K562 (cell line): ENCODE data around the gene DIS3L. TPM values are rescaled to one million over a fixed set of nuclear protein-coding genes. Genes with fewer than 3 reads are reported as not detected.

Experiments
- GMEB1 ChIP-seq: fragments of 250-450 bp; sonication (Bioruptor Pico); IDR thresholded peaks from 2 replicates; pipeline ENCODE4 v1.4.0; 2020; ENCODE audit warnings: mild to moderate bottlenecking
- GTF2F1 ChIP-seq: IDR thresholded peaks from 2 replicates; pipeline ENCODE4 v1.6.1; 2011; ENCODE audit warnings: low read depth, low read length, improper control_type of control experiment
- PHB ChIP-seq: fragments of 250-450 bp; sonication (Bioruptor Pico); IDR thresholded peaks from 2 replicates; pipeline ENCODE4 v1.5.0; 2021
- PHF20 ChIP-seq: fragments of 450-650 bp; IDR thresholded peaks from 2 replicates; pipeline ENCODE4 v1.6.1; 2018; ENCODE audit not compliant: partially characterized antibody
- POLR2G ChIP-seq: fragments of 200-400 bp; formaldehyde crosslinking; IDR thresholded peaks from 2 replicates; pipeline ENCODE4 v1.6.1; 2017; ENCODE audit warnings: low read depth, mild to moderate bottlenecking, antibody characterized with exemption, low read length, moderate library complexity
- POLR3A ChIP-seq: IDR thresholded peaks from 2 replicates; pipeline ENCODE4 v1.6.1; 2011; ENCODE audit warnings: borderline replicate concordance, mild to moderate bottlenecking, moderate library complexity; ENCODE audit not compliant: insufficient read length, insufficient read depth; ENCODE audit errors: extremely low read depth
- STAT5A ChIP-seq: IDR thresholded peaks from 2 replicates; pipeline ENCODE4 v1.6.1; 2012; ENCODE audit warnings: low read length, inconsistent platforms, borderline replicate concordance
- ZNF165 ChIP-seq: fragments of 250-450 bp; sonication (Bioruptor Pico); IDR thresholded peaks from 2 replicates; pipeline ENCODE4 v1.4.0; 2020; ENCODE audit warnings: borderline replicate concordance
- ZNF197 ChIP-seq: fragments of 200-800 bp; sonication (Bioruptor generic); IDR thresholded peaks from 2 replicates; pipeline ENCODE4 v1.6.1; 2016; ENCODE audit warnings: low read depth, missing genetic modification characterization, missing compliant biosample characterization
- ZNF318 ChIP-seq, 2 experiments: fragments of 450-650 bp; IDR thresholded peaks; 2 replicates each; pipeline ENCODE4 v1.6.1; 2016; ENCODE audit warnings: mild to moderate bottlenecking in 2 of 2, borderline replicate concordance in 1 of 2, low read depth in 1 of 2, moderate library complexity in 1 of 2
- ZNF764 ChIP-seq: fragments of 250-450 bp; sonication (Bioruptor Pico); IDR thresholded peaks from 2 replicates; pipeline ENCODE4 v1.4.0; 2020; ENCODE audit warnings: low read depth, mild to moderate bottlenecking, moderate library complexity
- polyA plus RNA-seq, 8 experiments: library from polyadenylated mRNA; depleted of rRNA in 4 of 8; stranded (reverse) in 5 of 8; unstranded in 3 of 8; fragments of >200 nt; fragmentation: Nextera tagmentation in 2 of 8; fragmentation: Illumina TruSeq in 1 of 8; extraction: Ambion mirVana in 2 of 8; extraction: Trizol in 1 of 8; gene quantifications; 2 replicates each; pipeline versions ENCODE4 v1.2.1 to v1.2.3, GENCODE V29; 2011 to 2014; ENCODE audit warnings: inconsistent platforms in 1 of 8, missing spikeins in 1 of 8
- total RNA-seq, 7 experiments: library from RNA; depleted of rRNA in 6 of 7; stranded (reverse); fragments of >200 nt in 6 of 7; fragmentation: Illumina TruSeq in 2 of 7; extraction: Trizol in 2 of 7; gene quantifications; 2 replicates each; pipeline versions ENCODE4 v1.2.1 to v1.2.3, GENCODE V29; 2011 to 2021; ENCODE audit warnings: low replicate concordance in 1 of 7
- TF ChIP-seq, protein P1 (sequence below): sonication (generic); formaldehyde crosslinking; IDR thresholded peaks from 2 replicates; pipeline ENCODE4 v1.8.1; 2023; ENCODE audit warnings: mild to moderate bottlenecking, missing genetic modification reagents

DIS3L gene
- total and polyA plus RNA-seq, 9 of the 15 experiments (the other 6 are each of a cell fraction or from before 2014, with no cell fraction given), result 5.9 to 34.6 (median 16.9) TPM

- peak; percentile 60 for TF ChIP-seq GMEB1
- TF ChIP-seq PHF20, result no peak
- 0 out of 4 replicates have a peak, but pooled peaks of 1 of the 2 experiments have one; percentile 18 for TF ChIP-seq ZNF318 (IDR thresholded peaks at IDR 0.05; ENCODE audit: borderline replicate concordance in 1 of 2, low read depth in 1 of 2)
- TF ChIP-seq POLR2G, result peak; percentile 97
- no peak for TF ChIP-seq PHB (CRISPR knock-in tag)
- TF ChIP-seq POLR3A, result no peak
- TF ChIP-seq STAT5A, result no peak
- no peak for TF ChIP-seq ZNF197
- no peak for TF ChIP-seq ZNF165 (CRISPR knock-in tag)
- TF ChIP-seq, protein P1, sequence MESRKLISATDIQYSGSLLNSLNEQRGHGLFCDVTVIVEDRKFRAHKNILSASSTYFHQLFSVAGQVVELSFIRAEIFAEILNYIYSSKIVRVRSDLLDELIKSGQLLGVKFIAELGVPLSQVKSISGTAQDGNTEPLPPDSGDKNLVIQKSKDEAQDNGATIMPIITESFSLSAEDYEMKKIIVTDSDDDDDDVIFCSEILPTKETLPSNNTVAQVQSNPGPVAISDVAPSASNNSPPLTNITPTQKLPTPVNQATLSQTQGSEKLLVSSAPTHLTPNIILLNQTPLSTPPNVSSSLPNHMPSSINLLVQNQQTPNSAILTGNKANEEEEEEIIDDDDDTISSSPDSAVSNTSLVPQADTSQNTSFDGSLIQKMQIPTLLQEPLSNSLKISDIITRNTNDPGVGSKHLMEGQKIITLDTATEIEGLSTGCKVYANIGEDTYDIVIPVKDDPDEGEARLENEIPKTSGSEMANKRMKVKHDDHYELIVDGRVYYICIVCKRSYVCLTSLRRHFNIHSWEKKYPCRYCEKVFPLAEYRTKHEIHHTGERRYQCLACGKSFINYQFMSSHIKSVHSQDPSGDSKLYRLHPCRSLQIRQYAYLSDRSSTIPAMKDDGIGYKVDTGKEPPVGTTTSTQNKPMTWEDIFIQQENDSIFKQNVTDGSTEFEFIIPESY (CRISPR knock-in tag), result peak; percentile 52; the same call in 1 of the 2 replicates
- TF ChIP-seq GTF2F1, result peak; percentile 35; the same call in 1 of the 2 replicates
- TF ChIP-seq ZNF764, result no peak
These were observed 63.2 kb downstream of the DIS3L start, which contains the start of gene TIPIN (continued) for GRCh38 chr15:66356359-66357236.
